ENCODE measurements around the gene AXIN2. TPM values are rescaled to one million over a fixed set of nuclear protein-coding genes. Genes with fewer than 3 reads are reported as not detected.

The AXIN2 gene
- total RNA-seq, 4 donors from 2014 or later = 16.5 to 69.3 (median 29.4) TPM

DNA sequence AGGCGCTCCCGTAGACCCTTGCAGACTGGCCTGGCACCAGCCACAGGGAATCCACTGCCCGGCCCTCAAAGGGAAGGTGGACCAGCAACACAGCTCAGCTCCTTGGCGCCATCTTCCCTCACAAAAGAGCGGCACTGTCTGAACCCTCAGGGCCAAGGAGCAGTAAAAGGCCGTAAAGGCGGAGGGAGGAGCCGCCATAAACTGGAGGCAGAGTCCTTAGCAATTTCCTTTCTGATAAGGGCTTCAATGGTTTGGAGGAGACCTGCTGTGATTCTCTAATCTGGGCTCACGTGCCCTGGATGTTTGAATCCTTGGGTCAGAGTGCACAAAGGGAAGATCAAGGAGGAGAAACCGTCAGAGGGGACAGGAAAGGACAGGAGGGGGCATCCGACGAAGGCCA, 15.5 kb upstream of the AXIN2 start:
- peak in 2 of 3 donors; percentile 85 to 88 for DNase-seq

DNA sequence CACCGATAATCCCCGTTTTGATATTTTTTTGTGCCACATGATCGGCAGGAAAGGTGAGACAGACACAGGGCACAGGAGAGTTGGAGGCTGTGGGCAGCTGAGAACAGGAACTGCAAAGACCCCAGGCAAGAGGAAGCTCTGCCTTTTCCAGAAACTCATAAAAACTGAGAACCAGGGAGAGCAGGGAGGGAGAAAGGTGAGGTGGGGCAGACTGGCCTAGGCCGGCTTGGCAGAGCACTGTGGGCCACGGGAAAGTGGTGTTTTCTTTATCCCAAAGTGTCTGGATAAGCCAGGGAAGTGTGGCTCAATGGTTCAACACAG, 11.8 kb upstream of the AXIN2 start:
- no peaks in the 10 kb centered on the region for H3K9me3 ChIP-seq
- peaks cover 0 to 8% (median 0%) of the 10 kb centered on the region in 4 donors for H3K4me1 ChIP-seq
- no peaks in the 10 kb centered on the region for H3K27me3 ChIP-seq
- TF ChIP-seq, protein P1, sequence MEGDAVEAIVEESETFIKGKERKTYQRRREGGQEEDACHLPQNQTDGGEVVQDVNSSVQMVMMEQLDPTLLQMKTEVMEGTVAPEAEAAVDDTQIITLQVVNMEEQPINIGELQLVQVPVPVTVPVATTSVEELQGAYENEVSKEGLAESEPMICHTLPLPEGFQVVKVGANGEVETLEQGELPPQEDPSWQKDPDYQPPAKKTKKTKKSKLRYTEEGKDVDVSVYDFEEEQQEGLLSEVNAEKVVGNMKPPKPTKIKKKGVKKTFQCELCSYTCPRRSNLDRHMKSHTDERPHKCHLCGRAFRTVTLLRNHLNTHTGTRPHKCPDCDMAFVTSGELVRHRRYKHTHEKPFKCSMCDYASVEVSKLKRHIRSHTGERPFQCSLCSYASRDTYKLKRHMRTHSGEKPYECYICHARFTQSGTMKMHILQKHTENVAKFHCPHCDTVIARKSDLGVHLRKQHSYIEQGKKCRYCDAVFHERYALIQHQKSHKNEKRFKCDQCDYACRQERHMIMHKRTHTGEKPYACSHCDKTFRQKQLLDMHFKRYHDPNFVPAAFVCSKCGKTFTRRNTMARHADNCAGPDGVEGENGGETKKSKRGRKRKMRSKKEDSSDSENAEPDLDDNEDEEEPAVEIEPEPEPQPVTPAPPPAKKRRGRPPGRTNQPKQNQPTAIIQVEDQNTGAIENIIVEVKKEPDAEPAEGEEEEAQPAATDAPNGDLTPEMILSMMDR (IDR thresholded peaks at IDR 0.05) = no peak
- no peaks in the 10 kb centered on the region for H3K36me3 ChIP-seq
- no peak overlapping the region for H3K27ac ChIP-seq
- H3K4me3 ChIP-seq = no peak overlapping the region
- DNase-seq = no peak

More for the DNA sequence above, 15.5 kb upstream of the AXIN2 start:
- peaks cover 0 to 8% (median 0%) of the 10 kb centered on the region in 4 donors for H3K4me1 ChIP-seq
- TF ChIP-seq, protein P1 (IDR thresholded peaks at IDR 0.05) = peak in 2 of 6 experiments; percentile 36 to 41
- no peak for TF ChIP-seq POLR2A (IDR thresholded peaks at IDR 0.05)
- peak overlapping the region in 1 of 4 donors; percentile 41 for H3K27ac ChIP-seq
- H3K9me3 ChIP-seq = no peaks in the 10 kb centered on the region
- no peaks in the 10 kb centered on the region for H3K36me3 ChIP-seq
- no peaks in the 10 kb centered on the region for H3K27me3 ChIP-seq
- H3K4me3 ChIP-seq = no peak overlapping the region

DNA sequence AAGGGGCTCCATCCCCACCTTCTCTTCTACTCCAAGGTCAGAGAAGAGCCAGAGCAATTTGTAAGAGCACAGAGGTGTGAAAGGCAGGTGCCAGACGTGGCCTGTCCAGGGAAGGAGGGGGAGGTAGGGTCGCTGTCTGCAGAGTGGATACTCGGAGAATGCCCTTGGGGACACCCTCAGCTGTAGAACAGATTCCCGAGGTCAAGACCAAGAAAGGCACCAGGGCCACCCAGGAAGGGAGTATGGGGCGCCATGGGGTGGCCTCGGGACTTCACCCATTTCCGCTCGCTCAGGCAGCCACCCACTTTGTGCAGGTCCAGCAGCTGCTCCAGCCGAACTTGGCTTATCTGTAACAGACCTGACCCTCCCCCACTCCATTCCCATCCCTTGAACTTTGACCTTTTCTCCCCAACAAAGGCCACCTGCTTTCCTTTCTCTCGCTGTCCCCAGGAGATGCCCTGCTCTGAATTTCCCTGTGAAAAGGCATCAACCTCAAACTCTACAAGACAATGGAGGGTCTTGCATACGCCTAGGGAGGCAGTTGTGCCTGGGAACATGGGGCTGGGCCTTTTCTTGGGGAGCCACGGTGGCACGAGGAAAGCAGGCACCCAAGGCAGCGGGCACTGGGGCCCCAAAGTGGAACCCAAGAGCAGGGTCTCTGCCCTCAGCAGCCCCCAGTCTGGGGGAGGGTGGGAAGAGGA, 11.3 kb upstream of the AXIN2 start:
- no peaks in the 10 kb centered on the region for H3K9me3 ChIP-seq
- H3K27ac ChIP-seq = no peak overlapping the region
- no peaks in the 10 kb centered on the region for H3K27me3 ChIP-seq
- no peak overlapping the region for H3K4me3 ChIP-seq
- no peaks in the 10 kb centered on the region for H3K36me3 ChIP-seq
- TF ChIP-seq, protein P1 (IDR thresholded peaks at IDR 0.05) = no peak
- no peak for TF ChIP-seq POLR2A (IDR thresholded peaks at IDR 0.05)
- no peak for DNase-seq
- peaks cover 0 to 7% (median 0%) of the 10 kb centered on the region in 4 donors for H3K4me1 ChIP-seq

DNA sequence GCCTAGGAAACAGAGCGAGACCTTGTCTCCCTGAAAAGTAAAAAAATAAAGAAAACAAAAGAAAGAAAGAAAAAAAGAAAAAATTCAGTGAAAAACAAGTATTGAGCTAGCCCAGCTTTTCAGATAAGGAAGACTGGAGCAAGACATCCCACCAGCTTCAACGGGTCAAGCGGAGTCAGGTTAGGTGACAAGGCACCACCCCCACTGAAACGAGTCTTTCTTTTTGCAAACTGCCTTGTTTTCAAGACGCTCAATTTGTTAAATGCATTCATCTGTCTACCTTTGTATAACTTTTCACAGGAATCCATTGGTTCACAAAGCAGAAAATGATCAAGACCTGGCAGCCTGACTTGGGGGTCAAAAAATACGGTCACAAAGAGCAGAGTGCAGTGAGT, 10.7 kb upstream of the AXIN2 start:
- DNase-seq = no peak
- TF ChIP-seq, protein P1 (IDR thresholded peaks at IDR 0.05) = no peak
- no peak for TF ChIP-seq POLR2A (IDR thresholded peaks at IDR 0.05)
- no peaks in the 10 kb centered on the region for H3K27me3 ChIP-seq

DNA sequence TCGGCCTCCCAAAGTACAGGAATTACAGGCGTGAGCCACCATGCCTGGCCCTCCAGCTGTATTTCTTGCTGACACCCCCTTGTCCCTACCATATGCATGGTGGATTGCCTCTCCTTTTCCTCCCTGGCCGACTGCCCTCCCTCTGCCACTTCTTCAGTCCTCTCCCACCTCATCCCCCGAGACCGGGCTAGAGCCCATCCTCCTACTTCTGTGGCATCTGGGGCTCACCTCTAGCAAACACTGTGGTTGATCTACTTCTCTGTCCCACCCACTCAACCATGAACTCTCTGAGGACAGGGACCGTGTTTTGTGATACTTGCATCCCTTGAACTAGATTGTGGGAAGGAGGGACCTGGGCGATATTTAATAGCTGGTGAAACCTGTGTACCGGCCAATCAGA, 7.5 kb upstream of the AXIN2 start:
- no peak for TF ChIP-seq POLR2A (IDR thresholded peaks at IDR 0.05)
- TF ChIP-seq, protein P1 (IDR thresholded peaks at IDR 0.05) = no peak
- Histone ChIP-seq H3K4me1 (peaks cover 0 to 7% (median 0%) of the 10 kb centered on the region in 4 donors), H3K4me3 (no peak overlapping the region), H3K9me3 (no peaks in the 10 kb centered on the region), H3K27me3 (no peaks in the 10 kb centered on the region), H3K36me3 (no peaks in the 10 kb centered on the region), H3K27ac (no peak overlapping the region)
- DNase-seq = no peak

More for the DNA sequence above, 10.7 kb upstream of the AXIN2 start:
- Histone ChIP-seq H3K9me3 (no peaks in the 10 kb centered on the region), H3K4me1 (peaks cover 0 to 2% (median 0%) of the 10 kb centered on the region in 4 donors), H3K27ac (no peak overlapping the region), H3K4me3 (no peak overlapping the region), H3K36me3 (no peaks in the 10 kb centered on the region)
